Endodermal cell (in vitro differentiated cells): ENCODE data around the gene ROCK2. TPM values are rescaled to one million over a fixed set of nuclear protein-coding genes. Genes with fewer than 3 reads are reported as not detected.
A peak's percentile ranks its signal among the peaks of the same experiment; 100 is the strongest.

Experiments
- DNase-seq: peaks from one replicate; pipeline ENCODE4 v3.0.0-alpha.2; 2017
- H3K27ac ChIP-seq: 2 replicates; pipeline ENCODE4 v1.5.1; 2013; ENCODE audit warnings: mild to moderate bottlenecking, low read depth, low read length, moderate library complexity
- H3K27me3 ChIP-seq: 2 replicates; pipeline ENCODE4 v1.6.1; 2013; ENCODE audit warnings: mild to moderate bottlenecking, low read length, moderate library complexity; ENCODE audit not compliant: insufficient read depth, control insufficient read depth, poor library complexity, severe bottlenecking
- H3K36me3 ChIP-seq: 2 replicates; pipeline ENCODE4 v1.7.0; 2013; ENCODE audit warnings: mild to moderate bottlenecking, low read length, moderate library complexity; ENCODE audit not compliant: control insufficient read depth, insufficient read depth
- H3K4me1 ChIP-seq: one replicate; pipeline ENCODE4 v1.7.0; 2013; ENCODE audit warnings: low read length; ENCODE audit not compliant: control insufficient read depth, insufficient read depth
- H3K4me3 ChIP-seq: 2 replicates; pipeline ENCODE4 v1.5.1; 2013; ENCODE audit warnings: mild to moderate bottlenecking, low read length, moderate library complexity
- H3K9ac ChIP-seq: 2 replicates; pipeline ENCODE4 v1.6.1; 2013; ENCODE audit warnings: mild to moderate bottlenecking, low read length, moderate library complexity; ENCODE audit not compliant: poor library complexity, severe bottlenecking; ENCODE audit errors: extremely low read depth
- H3K9me3 ChIP-seq: 2 replicates; pipeline ENCODE4 v1.6.1; 2013; ENCODE audit warnings: mild to moderate bottlenecking, low read length, moderate library complexity; ENCODE audit not compliant: control insufficient read depth
- H3K27ac Mint-ChIP-seq: 2 replicates; pipeline ENCODE4 v1.8.0; 2020; ENCODE audit warnings: mixed read lengths
- H3K27me3 Mint-ChIP-seq: 2 replicates; pipeline ENCODE4 v1.8.0; 2021; ENCODE audit warnings: mild to moderate bottlenecking, mixed read lengths; ENCODE audit not compliant: insufficient read depth
- H3K36me3 Mint-ChIP-seq: 2 replicates; pipeline ENCODE4 v1.8.0; 2020; ENCODE audit warnings: low read depth, mixed read lengths
- H3K4me1 Mint-ChIP-seq: 2 replicates; pipeline ENCODE4 v1.8.0; 2020; ENCODE audit warnings: mixed read lengths
- H3K4me3 Mint-ChIP-seq: 2 replicates; pipeline ENCODE4 v1.8.0; 2020; ENCODE audit warnings: mild to moderate bottlenecking, moderate library complexity, mixed read lengths
- H3K9me3 Mint-ChIP-seq: 2 replicates; pipeline ENCODE4 v1.8.0; 2020; ENCODE audit warnings: mild to moderate bottlenecking, mixed read lengths
- CTCF ChIP-seq: fragments of 200-600 bp; sonication (generic); conservative IDR thresholded peaks from 2 replicates; pipeline ENCODE4 v1.5.0; 2021; ENCODE audit warnings: antibody characterized with exemption, mild to moderate bottlenecking
- WGBS, 2 experiments: methylation state at CpG; one replicate each; pipeline versions ENCODE4 v1.1.5 to v1.1.7; 2013; ENCODE audit warnings: missing lambda C conversion rate in 2 of 2, mixed read lengths in 1 of 2; ENCODE audit not compliant: insufficient coverage in 1 of 2, insufficient read length in 1 of 2; 5-methylcytosine and 5-hydroxymethylcytosine counted together
- total RNA-seq, 2 donors: library from RNA; stranded (reverse); fragmentation: NEBNext Ultra II Directional in 1 of 2; extraction: Animal tissue kit (Norgen Biotek cat#: 25700) in 1 of 2; gene quantifications; 2 replicates in 1 of 2; 3 replicates in 1 of 2; pipeline ENCODE4 v1.2.1, GENCODE V29; 2021

Gene ROCK2
- total RNA-seq, 2 donors from 2014 or later: 27.2 to 32.6 TPM

- WGBS, 2 experiments: 87 to 96% methylated on average over 3 of the region's 3 CpGs
- H3K4me1 Mint-ChIP-seq: peaks cover 3% of the 10 kb centered on the region
- TF ChIP-seq CTCF: no peak
Measured at GRCh38 chr2:11385847-11386246, 41.4 kb upstream of the ROCK2 start.

GRCh38 chr2:11385216-11385615, 40.8 kb upstream of the ROCK2 start:
- Histone ChIP-seq H3K36me3 (no peaks in the 10 kb centered on the region), H3K27ac (no peak overlapping the region), H3K9me3 (no peaks in the 10 kb centered on the region), H3K27me3 (no peaks in the 10 kb centered on the region), H3K9ac (no peak overlapping the region), H3K4me1 (no peaks in the 10 kb centered on the region), H3K4me3 (no peak overlapping the region)
- H3K4me1 Mint-ChIP-seq: peaks cover 3% of the 10 kb centered on the region
- 83 to 92% methylated on average over 1 to 2 of the region's 2 CpGs for WGBS, 2 experiments
- H3K27ac Mint-ChIP-seq: no peak overlapping the region
- no peak for TF ChIP-seq CTCF
- H3K9me3 Mint-ChIP-seq: no peaks in the 10 kb centered on the region
- H3K27me3 Mint-ChIP-seq: no peaks in the 10 kb centered on the region
- H3K36me3 Mint-ChIP-seq: no peaks in the 10 kb centered on the region
- no peak overlapping the region for H3K4me3 Mint-ChIP-seq
- no peak for DNase-seq

More at GRCh38 chr2:11385847-11386246, 41.4 kb upstream of the ROCK2 start:
- DNase-seq: no peak
- Histone ChIP-seq H3K36me3 (no peaks in the 10 kb centered on the region), H3K4me3 (no peak overlapping the region), H3K9me3 (no peaks in the 10 kb centered on the region), H3K27me3 (no peaks in the 10 kb centered on the region), H3K4me1 (no peaks in the 10 kb centered on the region), H3K27ac (no peak overlapping the region), H3K9ac (no peak overlapping the region)
- no peaks in the 10 kb centered on the region for H3K27me3 Mint-ChIP-seq
- H3K4me3 Mint-ChIP-seq: no peak overlapping the region
- no peak overlapping the region for H3K27ac Mint-ChIP-seq
- H3K36me3 Mint-ChIP-seq: no peaks in the 10 kb centered on the region
- H3K9me3 Mint-ChIP-seq: no peaks in the 10 kb centered on the region

- Histone ChIP-seq H3K27ac (peak overlapping the region; percentile 36), H3K9me3 (no peaks in the 10 kb centered on the region), H3K4me3 (no peak overlapping the region), H3K4me1 (no peaks in the 10 kb centered on the region), H3K27me3 (no peaks in the 10 kb centered on the region), H3K9ac (no peak overlapping the region), H3K36me3 (no peaks in the 10 kb centered on the region)
- Mint-ChIP-seq H3K9me3 (no peaks in the 10 kb centered on the region), H3K4me1 (peaks cover 3% of the 10 kb centered on the region), H3K36me3 (no peaks in the 10 kb centered on the region), H3K4me3 (no peak overlapping the region), H3K27me3 (peaks cover 2% of the 10 kb centered on the region), H3K27ac (no peak overlapping the region)
- DNase-seq: no peak
- TF ChIP-seq CTCF: no peak
- 73 to 88% methylated on average over 5 of the region's 5 CpGs for WGBS, 2 experiments
Measured at GRCh38 chr2:11379558-11379957, 35.1 kb upstream of the ROCK2 start.
